Lower leg skin (tissue), 3 donors: ENCODE data around the gene PCDHGB6.

Source experiments
- POLR2A ChIP-seq, 2 donors: fragments of 450-650 bp; IDR thresholded peaks; one replicate each; pipeline ENCODE4 v1.6.1; 2016 to 2017; ENCODE audit warnings: antibody characterized with exemption in 2 of 2, mild to moderate bottlenecking in 1 of 2, moderate library complexity in 1 of 2
- TF ChIP-seq, protein P1 (sequence below), 3 donors: fragments of 450-650 bp; IDR thresholded peaks; one replicate each; pipeline ENCODE4 v1.5.1; 2016; ENCODE audit warnings: antibody characterized with exemption in 3 of 3, mild to moderate bottlenecking in 3 of 3, moderate library complexity in 2 of 3

GRCh38 chr5:141402553-141403243, 5.1 kb upstream of the PCDHGB6 start, which contains the start of gene PCDHGA9:
- TF ChIP-seq, protein P1, sequence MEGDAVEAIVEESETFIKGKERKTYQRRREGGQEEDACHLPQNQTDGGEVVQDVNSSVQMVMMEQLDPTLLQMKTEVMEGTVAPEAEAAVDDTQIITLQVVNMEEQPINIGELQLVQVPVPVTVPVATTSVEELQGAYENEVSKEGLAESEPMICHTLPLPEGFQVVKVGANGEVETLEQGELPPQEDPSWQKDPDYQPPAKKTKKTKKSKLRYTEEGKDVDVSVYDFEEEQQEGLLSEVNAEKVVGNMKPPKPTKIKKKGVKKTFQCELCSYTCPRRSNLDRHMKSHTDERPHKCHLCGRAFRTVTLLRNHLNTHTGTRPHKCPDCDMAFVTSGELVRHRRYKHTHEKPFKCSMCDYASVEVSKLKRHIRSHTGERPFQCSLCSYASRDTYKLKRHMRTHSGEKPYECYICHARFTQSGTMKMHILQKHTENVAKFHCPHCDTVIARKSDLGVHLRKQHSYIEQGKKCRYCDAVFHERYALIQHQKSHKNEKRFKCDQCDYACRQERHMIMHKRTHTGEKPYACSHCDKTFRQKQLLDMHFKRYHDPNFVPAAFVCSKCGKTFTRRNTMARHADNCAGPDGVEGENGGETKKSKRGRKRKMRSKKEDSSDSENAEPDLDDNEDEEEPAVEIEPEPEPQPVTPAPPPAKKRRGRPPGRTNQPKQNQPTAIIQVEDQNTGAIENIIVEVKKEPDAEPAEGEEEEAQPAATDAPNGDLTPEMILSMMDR (IDR thresholded peaks at IDR 0.05), result no peak
- TF ChIP-seq POLR2A (IDR thresholded peaks at IDR 0.05), result no peak
